A673 (cell line): ENCODE measurements around the gene PHF20.

ENCODE experiments used
- CTCF ChIP-seq: fragments of 300-800, 200-600 bp; sonication (generic); conservative IDR thresholded peaks from 2 replicates; pipeline ENCODE4 v1.5.1; 2017; ENCODE audit warnings: low read depth, mild to moderate bottlenecking, antibody characterized with exemption, low read length, moderate library complexity, mixed read lengths
- EZH2 ChIP-seq: fragments of 200-600 bp; sonication (generic); IDR thresholded peaks from 2 replicates; pipeline ENCODE4 v1.6.1; 2017; ENCODE audit warnings: borderline replicate concordance, low read depth, mild to moderate bottlenecking, mixed read lengths, antibody characterized with exemption, low read length; ENCODE audit not compliant: poor library complexity, severe bottlenecking

- no peak for TF ChIP-seq CTCF
- no peak for TF ChIP-seq EZH2
These were observed 21.2 kb upstream of the PHF20 start for GRCh38 chr20:35750611-35751010.
